Hippocampal formation (tissue), 2 donors: ENCODE measurements around the gene RSBN1L.
"Not testable (repeated sequence)": the region's sequence is repeated elsewhere in the genome, so short reads cannot be mapped to it uniquely, and the experiment has no call there.

Experiments
- DNase-seq, 2 donors: peaks; one replicate each; lab custom pipeline; 2025; lab: John Stamatoyannopoulos, UW

The RSBN1L gene

GRCh38 chr7:77687747-77688144 lies 8.5 kb upstream of the RSBN1L start:
- DNase-seq = no peak

GRCh38 chr7:77690289-77690688 lies 6.0 kb upstream of the RSBN1L start:
- DNase-seq = no peak

- DNase-seq = no peak
Observed at GRCh38 chr7:77691892-77692491, 4.3 kb upstream of the RSBN1L start.

- no peak for DNase-seq
Observed at GRCh38 chr7:77693830-77694583, 2.3 kb upstream of the RSBN1L start.

- peak; percentile 64 to 80 for DNase-seq
Observed at GRCh38 chr7:77696643-77697534, 630 bp downstream of the RSBN1L start.

- no peak for DNase-seq
Observed at GRCh38 chr7:77697535-77697831, 1.2 kb downstream of the RSBN1L start.

- no peak for DNase-seq
Observed at GRCh38 chr7:77698042-77698625, 1.9 kb downstream of the RSBN1L start.

GRCh38 chr7:77699056-77699455 lies 2.8 kb downstream of the RSBN1L start:
- DNase-seq = no peak

GRCh38 chr7:77702513-77702912 lies 6.3 kb downstream of the RSBN1L start:
- DNase-seq = no peak

GRCh38 chr7:77702968-77703472 lies 6.8 kb downstream of the RSBN1L start:
- DNase-seq = no peak

- not testable (repeated sequence) for DNase-seq
Observed at GRCh38 chr7:77703669-77704068, 7.4 kb downstream of the RSBN1L start.

GRCh38 chr7:77707504-77707992 lies 11.3 kb downstream of the RSBN1L start:
- DNase-seq = no peak

- DNase-seq = no peak
Observed at GRCh38 chr7:77710067-77710466, 13.8 kb downstream of the RSBN1L start.

GRCh38 chr7:77710861-77711260 lies 14.6 kb downstream of the RSBN1L start:
- DNase-seq = no peak

GRCh38 chr7:77714195-77714594 lies 17.9 kb downstream of the RSBN1L start:
- no peak for DNase-seq

- DNase-seq = not testable (repeated sequence)
Observed at GRCh38 chr7:77714931-77715330, 18.7 kb downstream of the RSBN1L start.

GRCh38 chr7:77716804-77717203 lies 20.5 kb downstream of the RSBN1L start:
- no peak for DNase-seq

GRCh38 chr7:77717566-77717965 lies 21.3 kb downstream of the RSBN1L start:
- DNase-seq = not testable (repeated sequence)

- no peak for DNase-seq
Observed at GRCh38 chr7:77727527-77727926, 31.3 kb downstream of the RSBN1L start.

GRCh38 chr7:77727936-77728701 lies 31.9 kb downstream of the RSBN1L start:
- DNase-seq = peak; percentile 6 to 21
